ENCODE measurements around the gene ARHGEF1.

DNA sequence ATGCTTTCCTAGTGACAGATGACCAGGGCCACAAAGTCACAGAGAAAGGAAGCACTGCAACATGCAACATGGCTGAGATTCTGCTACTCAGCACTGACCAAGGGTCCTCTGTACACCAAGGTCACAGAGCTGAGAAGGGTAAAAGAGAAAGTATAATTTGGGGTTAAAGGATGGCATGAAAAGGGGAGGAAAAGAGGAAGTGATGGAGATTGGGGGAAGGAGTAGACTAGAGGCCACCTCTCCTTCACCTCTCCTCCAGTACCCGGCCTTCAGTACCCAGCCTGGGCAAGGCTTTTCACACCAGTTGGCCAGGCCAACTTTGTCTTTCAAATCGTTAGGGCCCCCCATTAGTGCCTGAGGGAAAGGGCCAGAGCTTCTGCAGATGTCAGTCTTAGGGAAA is 29.2 kb upstream of the ARHGEF1 start:
- TF ChIP-seq, protein P1, sequence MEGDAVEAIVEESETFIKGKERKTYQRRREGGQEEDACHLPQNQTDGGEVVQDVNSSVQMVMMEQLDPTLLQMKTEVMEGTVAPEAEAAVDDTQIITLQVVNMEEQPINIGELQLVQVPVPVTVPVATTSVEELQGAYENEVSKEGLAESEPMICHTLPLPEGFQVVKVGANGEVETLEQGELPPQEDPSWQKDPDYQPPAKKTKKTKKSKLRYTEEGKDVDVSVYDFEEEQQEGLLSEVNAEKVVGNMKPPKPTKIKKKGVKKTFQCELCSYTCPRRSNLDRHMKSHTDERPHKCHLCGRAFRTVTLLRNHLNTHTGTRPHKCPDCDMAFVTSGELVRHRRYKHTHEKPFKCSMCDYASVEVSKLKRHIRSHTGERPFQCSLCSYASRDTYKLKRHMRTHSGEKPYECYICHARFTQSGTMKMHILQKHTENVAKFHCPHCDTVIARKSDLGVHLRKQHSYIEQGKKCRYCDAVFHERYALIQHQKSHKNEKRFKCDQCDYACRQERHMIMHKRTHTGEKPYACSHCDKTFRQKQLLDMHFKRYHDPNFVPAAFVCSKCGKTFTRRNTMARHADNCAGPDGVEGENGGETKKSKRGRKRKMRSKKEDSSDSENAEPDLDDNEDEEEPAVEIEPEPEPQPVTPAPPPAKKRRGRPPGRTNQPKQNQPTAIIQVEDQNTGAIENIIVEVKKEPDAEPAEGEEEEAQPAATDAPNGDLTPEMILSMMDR (IDR thresholded peaks at IDR 0.05) = no peak
- no peak for TF ChIP-seq POLR2A (IDR thresholded peaks at IDR 0.05)

Measured in testis (tissue), 2 donors.